ENCODE results near the gene TMED6.
A peak's percentile ranks its signal among the peaks of the same experiment; 100 is the strongest.

TMED6 gene

GRCh38 chr16:69339289-69340094 is 12.1 kb downstream of the TMED6 start, which contains the start of the genes COG8 and NIP7:
Gene COG8, minus strand, starts transcription at chr16:69339564. Its CDS starts 12 bp downstream, at chr16:69339552.
Gene NIP7, plus strand, starts transcription at chr16:69339772. Its CDS starts 58 bp downstream, at chr16:69339830.
- peak within 1 kb of the TSS; percentile 87 for H3K27ac ChIP-seq (ENCODE audit: insufficient read depth, low read length, poor library complexity, severe bottlenecking)
- H3K9me3 ChIP-seq (ENCODE audit: control insufficient read depth, low read length), result no peaks in the 10 kb centered on the region
- H3K4me1 ChIP-seq (ENCODE audit: control insufficient read depth, insufficient read depth, low read length, poor library complexity, severe bottlenecking), result peaks cover 16% of the 10 kb centered on the region
- peaks cover 28% of the 10 kb centered on the region for H3K36me3 ChIP-seq (ENCODE audit: control insufficient read depth, insufficient read depth, low read length)
- H3K27me3 ChIP-seq (replicated peaks; ENCODE audit: control insufficient read depth, insufficient read depth, low read length, poor library complexity, severe bottlenecking), result no peaks in the 10 kb centered on the region
- peak; percentile 83 to 88 (median 87) for DNase-seq
- peak within 1 kb of the TSS; percentile 94 for H3K4me3 ChIP-seq (ENCODE audit: insufficient read depth, low read depth, low read length, poor library complexity, severe bottlenecking)

- no peaks in the 10 kb centered on the region for H3K9me3 ChIP-seq (ENCODE audit: control insufficient read depth, low read length)
- peaks cover 16% of the 10 kb centered on the region for H3K4me1 ChIP-seq (ENCODE audit: control insufficient read depth, insufficient read depth, low read length, poor library complexity, severe bottlenecking)
- peak overlapping the region; percentile 94 for H3K4me3 ChIP-seq (ENCODE audit: insufficient read depth, low read depth, low read length, poor library complexity, severe bottlenecking)
- no peaks in the 10 kb centered on the region for H3K27me3 ChIP-seq (replicated peaks; ENCODE audit: control insufficient read depth, insufficient read depth, low read length, poor library complexity, severe bottlenecking)
- peaks cover 30% of the 10 kb centered on the region for H3K36me3 ChIP-seq (ENCODE audit: control insufficient read depth, insufficient read depth, low read length)
- DNase-seq, result no peak
- peak overlapping the region; percentile 87 for H3K27ac ChIP-seq (ENCODE audit: insufficient read depth, low read length, poor library complexity, severe bottlenecking)
Measured at GRCh38 chr16:69338557-69339288, 12.9 kb downstream of the TMED6 start.

- Histone ChIP-seq H3K4me3 (ENCODE audit: insufficient read depth, low read depth, low read length, poor library complexity, severe bottlenecking) (no peak overlapping the region), H3K36me3 (ENCODE audit: control insufficient read depth, insufficient read depth, low read length) (peaks cover 23% of the 10 kb centered on the region), H3K27me3 (replicated peaks; ENCODE audit: control insufficient read depth, insufficient read depth, low read length, poor library complexity, severe bottlenecking) (no peaks in the 10 kb centered on the region), H3K27ac (ENCODE audit: insufficient read depth, low read length, poor library complexity, severe bottlenecking) (no peak overlapping the region), H3K4me1 (ENCODE audit: control insufficient read depth, insufficient read depth, low read length, poor library complexity, severe bottlenecking) (peaks cover 14% of the 10 kb centered on the region), H3K9me3 (ENCODE audit: control insufficient read depth, low read length) (no peaks in the 10 kb centered on the region)
- no peak for DNase-seq
Measured at GRCh38 chr16:69334696-69335095, 16.9 kb downstream of the TMED6 start.

GRCh38 chr16:69330286-69331109 is 21.1 kb downstream of the TMED6 start, which contains the start of gene PDF:
Gene PDF, minus strand, starts transcription at chr16:69330588. Its CDS starts 18 bp downstream, at chr16:69330570.
- H3K4me3 ChIP-seq (ENCODE audit: insufficient read depth, low read depth, low read length, poor library complexity, severe bottlenecking), result peak within 1 kb of the TSS; percentile 72
- peaks cover 19% of the 10 kb centered on the region for H3K4me1 ChIP-seq (ENCODE audit: control insufficient read depth, insufficient read depth, low read length, poor library complexity, severe bottlenecking)
- peak; percentile 76 to 80 (median 78) for DNase-seq
- no peaks in the 10 kb centered on the region for H3K9me3 ChIP-seq (ENCODE audit: control insufficient read depth, low read length)
- H3K36me3 ChIP-seq (ENCODE audit: control insufficient read depth, insufficient read depth, low read length), result peaks cover 29% of the 10 kb centered on the region
- H3K27me3 ChIP-seq (replicated peaks; ENCODE audit: control insufficient read depth, insufficient read depth, low read length, poor library complexity, severe bottlenecking), result no peaks in the 10 kb centered on the region
- H3K27ac ChIP-seq (ENCODE audit: insufficient read depth, low read length, poor library complexity, severe bottlenecking), result peak within 1 kb of the TSS; percentile 74

GRCh38 chr16:69329369-69330285 is 22.0 kb downstream of the TMED6 start:
- DNase-seq, result peak in 2 of 3 donors; percentile 21 to 43
- Histone ChIP-seq H3K27ac (ENCODE audit: insufficient read depth, low read length, poor library complexity, severe bottlenecking) (peak overlapping the region; percentile 74), H3K4me1 (ENCODE audit: control insufficient read depth, insufficient read depth, low read length, poor library complexity, severe bottlenecking) (peaks cover 19% of the 10 kb centered on the region), H3K27me3 (replicated peaks; ENCODE audit: control insufficient read depth, insufficient read depth, low read length, poor library complexity, severe bottlenecking) (no peaks in the 10 kb centered on the region), H3K36me3 (ENCODE audit: control insufficient read depth, insufficient read depth, low read length) (peaks cover 28% of the 10 kb centered on the region), H3K9me3 (ENCODE audit: control insufficient read depth, low read length) (no peaks in the 10 kb centered on the region), H3K4me3 (ENCODE audit: insufficient read depth, low read depth, low read length, poor library complexity, severe bottlenecking) (peak overlapping the region; percentile 72)

- no peaks in the 10 kb centered on the region for H3K9me3 ChIP-seq (ENCODE audit: control insufficient read depth, low read length)
- H3K36me3 ChIP-seq (ENCODE audit: control insufficient read depth, insufficient read depth, low read length), result peaks cover 25% of the 10 kb centered on the region
- no peak for DNase-seq
- H3K4me1 ChIP-seq (ENCODE audit: control insufficient read depth, insufficient read depth, low read length, poor library complexity, severe bottlenecking), result peaks cover 19% of the 10 kb centered on the region
- H3K27me3 ChIP-seq (replicated peaks; ENCODE audit: control insufficient read depth, insufficient read depth, low read length, poor library complexity, severe bottlenecking), result no peaks in the 10 kb centered on the region
- H3K4me3 ChIP-seq (ENCODE audit: insufficient read depth, low read depth, low read length, poor library complexity, severe bottlenecking), result peak overlapping the region; percentile 72
- no peak overlapping the region for H3K27ac ChIP-seq (ENCODE audit: insufficient read depth, low read length, poor library complexity, severe bottlenecking)
Measured at GRCh38 chr16:69328854-69329316, 22.7 kb downstream of the TMED6 start.

- Histone ChIP-seq H3K27me3 (replicated peaks; ENCODE audit: control insufficient read depth, insufficient read depth, low read length, poor library complexity, severe bottlenecking) (no peaks in the 10 kb centered on the region), H3K36me3 (ENCODE audit: control insufficient read depth, insufficient read depth, low read length) (peaks cover 33% of the 10 kb centered on the region), H3K4me3 (ENCODE audit: insufficient read depth, low read depth, low read length, poor library complexity, severe bottlenecking) (no peak overlapping the region), H3K9me3 (ENCODE audit: control insufficient read depth, low read length) (no peaks in the 10 kb centered on the region), H3K27ac (ENCODE audit: insufficient read depth, low read length, poor library complexity, severe bottlenecking) (no peak overlapping the region), H3K4me1 (ENCODE audit: control insufficient read depth, insufficient read depth, low read length, poor library complexity, severe bottlenecking) (peaks cover 19% of the 10 kb centered on the region)
- DNase-seq, result no peak
Measured at GRCh38 chr16:69327585-69328310, 23.8 kb downstream of the TMED6 start.

GRCh38 chr16:69326172-69326873 is 25.3 kb downstream of the TMED6 start:
- no peak for DNase-seq
- Histone ChIP-seq H3K4me1 (ENCODE audit: control insufficient read depth, insufficient read depth, low read length, poor library complexity, severe bottlenecking) (peaks cover 19% of the 10 kb centered on the region), H3K4me3 (ENCODE audit: insufficient read depth, low read depth, low read length, poor library complexity, severe bottlenecking) (no peak overlapping the region), H3K36me3 (ENCODE audit: control insufficient read depth, insufficient read depth, low read length) (peaks cover 47% of the 10 kb centered on the region), H3K27me3 (replicated peaks; ENCODE audit: control insufficient read depth, insufficient read depth, low read length, poor library complexity, severe bottlenecking) (no peaks in the 10 kb centered on the region), H3K9me3 (ENCODE audit: control insufficient read depth, low read length) (no peaks in the 10 kb centered on the region), H3K27ac (ENCODE audit: insufficient read depth, low read length, poor library complexity, severe bottlenecking) (no peak overlapping the region)
